ENCODE results near the gene PTPN18.

Gene PTPN18

DNA sequence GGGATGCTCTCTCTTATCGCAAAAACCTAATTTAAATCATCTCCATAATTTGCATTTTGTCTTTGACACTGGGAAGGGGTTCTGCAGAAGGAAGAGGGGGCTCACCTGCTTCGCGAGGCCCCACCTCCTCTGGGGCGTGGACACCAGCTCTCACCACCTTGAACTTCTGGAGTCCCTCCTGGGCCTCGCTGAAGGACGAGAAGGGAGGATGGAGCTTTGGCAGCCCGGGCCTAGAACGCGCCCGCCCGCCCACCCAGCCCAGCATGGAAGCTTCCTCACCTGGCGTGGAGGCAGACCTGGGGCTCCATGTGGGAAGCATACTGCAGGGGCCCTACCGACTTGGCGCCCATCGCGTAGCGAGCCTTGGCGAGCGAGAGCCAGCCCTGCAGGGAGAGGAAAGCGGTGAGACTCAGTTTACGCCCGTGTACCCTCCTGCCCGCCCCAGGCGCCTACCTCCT lies 14.3 kb upstream of the PTPN18 start:
- no peak for DNase-seq

DNA sequence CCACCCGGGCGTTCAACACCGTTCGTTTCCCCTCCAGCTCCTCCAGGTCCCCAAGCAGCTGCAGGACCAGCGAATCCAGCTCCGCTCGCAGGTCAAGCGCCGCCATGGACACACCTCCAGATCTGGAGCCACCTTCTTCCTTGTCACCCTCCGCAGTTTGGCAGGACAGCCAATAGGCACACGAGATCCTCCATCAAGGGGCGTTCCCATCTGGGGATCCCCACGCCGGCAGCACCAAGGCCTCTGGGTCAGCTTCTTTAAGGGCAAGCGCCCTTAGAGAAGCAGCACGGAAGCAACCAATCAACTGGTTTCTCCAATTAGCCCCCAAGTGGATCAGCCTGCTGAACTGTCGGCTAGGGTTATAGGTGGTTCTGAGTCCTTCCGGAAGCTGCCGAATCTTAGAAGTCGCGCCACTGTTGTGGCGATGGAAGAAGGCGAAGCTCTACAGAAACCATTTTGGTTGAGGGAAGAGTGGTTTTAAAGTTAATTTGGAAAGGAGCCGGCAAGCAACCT lies 13.8 kb upstream of the PTPN18 start:
- DNase-seq, result peak; percentile 52

GRCh38 chr2:130342533-130343275 lies 13.2 kb upstream of the PTPN18 start, which contains the start of gene IMP4:
Gene IMP4 (plus strand): TSS chr2:130342897. CDS start chr2:130342933, 36 bp downstream.
- peak; percentile 55 for DNase-seq

- DNase-seq, result no peak
Observed at GRCh38 chr2:130344578-130344977, 11.3 kb upstream of the PTPN18 start.

DNA sequence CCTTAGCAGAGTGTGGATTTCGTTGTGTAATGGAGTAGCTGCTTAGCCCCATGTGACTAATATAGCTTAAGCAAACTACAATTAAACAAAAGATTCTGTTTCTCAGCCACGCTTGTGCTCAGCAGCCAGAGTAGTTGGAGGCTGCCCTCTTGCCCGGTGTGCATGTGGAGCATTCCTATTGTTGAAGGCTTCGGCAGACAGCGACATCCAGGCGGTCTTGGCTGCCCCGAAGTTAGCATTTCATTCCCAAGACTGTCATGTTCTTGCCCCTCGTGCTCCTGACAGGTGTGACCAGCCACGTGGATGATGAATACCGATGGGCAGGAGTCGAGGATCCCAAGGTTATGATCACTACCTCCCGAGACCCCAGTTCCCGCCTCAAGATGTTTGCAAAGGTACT lies 10.8 kb upstream of the PTPN18 start:
- no peak for DNase-seq

DNA sequence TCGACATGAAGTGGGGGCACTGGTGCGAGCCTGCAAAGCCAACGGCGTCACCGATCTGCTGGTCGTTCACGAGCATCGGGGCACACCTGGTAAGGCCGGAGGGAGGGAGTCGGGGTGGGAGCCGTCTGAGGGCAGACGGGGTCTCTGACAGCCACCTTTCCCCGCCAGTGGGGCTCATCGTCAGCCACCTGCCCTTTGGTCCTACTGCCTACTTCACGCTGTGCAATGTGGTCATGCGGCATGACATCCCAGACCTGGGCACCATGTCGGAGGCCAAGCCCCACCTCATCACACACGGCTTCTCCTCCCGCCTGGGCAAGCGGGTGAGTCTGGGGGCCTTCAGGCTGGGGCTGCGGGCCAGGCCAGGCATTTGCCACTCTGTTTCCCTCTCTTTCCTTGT lies 10.2 kb upstream of the PTPN18 start:
- no peak for DNase-seq

GRCh38 chr2:130346041-130346740 lies 9.7 kb upstream of the PTPN18 start:
- no peak for DNase-seq

- no peak for DNase-seq
Observed at GRCh38 chr2:130346741-130347066, 9.2 kb upstream of the PTPN18 start.

- DNase-seq, result no peak
Observed at GRCh38 chr2:130347220-130347925, 8.5 kb upstream of the PTPN18 start.

DNA sequence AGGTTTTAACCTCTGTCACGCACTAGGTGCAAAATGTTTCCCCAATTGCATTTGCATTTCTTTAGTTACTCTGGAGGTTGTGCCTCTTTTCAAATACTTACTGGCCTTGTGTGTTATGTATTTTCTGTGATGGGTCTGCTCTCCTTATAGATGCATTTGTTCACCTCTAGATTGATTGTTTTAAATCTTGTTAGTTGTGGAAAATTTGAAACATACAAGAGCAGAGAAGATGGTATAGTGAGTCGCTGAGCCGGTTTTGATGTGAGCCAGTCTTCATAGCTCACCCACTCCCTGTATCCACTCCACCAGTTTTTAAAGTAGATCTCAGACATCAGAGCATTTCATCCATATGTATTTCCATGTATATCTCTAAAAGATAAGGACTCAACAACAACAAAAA lies 6.7 kb upstream of the PTPN18 start:
- no peak for DNase-seq

- no peak for DNase-seq
Observed at GRCh38 chr2:130351711-130352110, 4.1 kb upstream of the PTPN18 start.

- DNase-seq, result no peak
Observed at GRCh38 chr2:130352237-130352636, 3.6 kb upstream of the PTPN18 start.

- DNase-seq, result no peak
Observed at GRCh38 chr2:130353291-130354138, 2.3 kb upstream of the PTPN18 start.

DNA sequence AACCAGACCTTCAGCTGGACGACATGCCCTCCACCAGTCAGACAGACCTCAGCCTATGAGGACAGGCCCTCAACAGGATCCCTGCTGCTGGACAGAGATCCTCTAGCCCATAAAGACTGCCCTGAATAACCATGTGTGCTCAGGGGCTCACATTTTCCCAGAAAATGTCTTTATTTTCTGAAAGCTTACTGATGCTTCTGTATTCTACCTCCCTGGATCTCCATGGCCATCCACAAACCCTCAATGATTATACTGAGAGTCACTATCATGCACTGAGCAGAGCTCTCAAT lies 1.8 kb upstream of the PTPN18 start:
- DNase-seq, result no peak

- DNase-seq, result no peak
Observed at GRCh38 chr2:130355172-130355577, 681 bp upstream of the PTPN18 start.

DNA sequence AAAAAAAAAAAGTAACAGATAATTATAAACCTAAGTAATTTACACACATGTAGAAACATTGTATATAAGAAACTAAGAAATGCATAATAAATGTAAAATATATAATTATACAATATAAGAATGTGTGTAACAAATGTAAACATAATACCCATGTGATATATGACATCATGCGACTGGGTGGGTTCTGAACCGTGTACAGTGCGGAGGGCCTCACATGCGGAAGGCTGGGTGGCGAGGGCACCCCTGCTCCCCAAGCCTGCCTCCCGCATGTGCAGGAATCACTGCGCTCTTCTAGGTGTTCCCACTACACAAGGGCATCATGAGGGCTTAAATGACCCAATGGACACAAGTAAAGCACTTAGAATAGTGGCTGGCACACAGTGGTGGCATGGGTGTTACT lies 2.0 kb downstream of the PTPN18 start:
- DNase-seq, result no peak

GRCh38 chr2:130358420-130359350 lies 2.8 kb downstream of the PTPN18 start:
- DNase-seq, result no peak

GRCh38 chr2:130359466-130359865 lies 3.6 kb downstream of the PTPN18 start:
- DNase-seq, result no peak

- DNase-seq, result no peak
Observed at GRCh38 chr2:130363479-130363878, 7.6 kb downstream of the PTPN18 start.

DNA sequence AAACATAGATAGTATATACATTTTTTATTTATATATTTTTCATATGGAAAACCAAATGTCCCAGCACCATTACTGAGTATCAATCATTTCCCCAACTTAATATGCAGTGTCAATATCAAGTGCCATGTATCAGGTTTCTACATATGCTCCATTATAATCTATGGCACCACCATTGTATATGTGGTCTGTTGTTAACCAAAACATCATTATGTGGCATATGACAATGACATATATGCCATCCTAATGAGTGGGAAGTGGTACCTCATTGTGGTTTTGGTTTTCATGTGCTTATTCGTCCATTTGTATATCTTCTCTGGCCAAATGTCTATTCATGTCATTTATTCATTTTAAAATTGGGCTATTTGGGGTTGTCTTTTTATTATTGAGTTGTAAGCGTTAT lies 9.2 kb downstream of the PTPN18 start:
- DNase-seq, result no peak

DNA sequence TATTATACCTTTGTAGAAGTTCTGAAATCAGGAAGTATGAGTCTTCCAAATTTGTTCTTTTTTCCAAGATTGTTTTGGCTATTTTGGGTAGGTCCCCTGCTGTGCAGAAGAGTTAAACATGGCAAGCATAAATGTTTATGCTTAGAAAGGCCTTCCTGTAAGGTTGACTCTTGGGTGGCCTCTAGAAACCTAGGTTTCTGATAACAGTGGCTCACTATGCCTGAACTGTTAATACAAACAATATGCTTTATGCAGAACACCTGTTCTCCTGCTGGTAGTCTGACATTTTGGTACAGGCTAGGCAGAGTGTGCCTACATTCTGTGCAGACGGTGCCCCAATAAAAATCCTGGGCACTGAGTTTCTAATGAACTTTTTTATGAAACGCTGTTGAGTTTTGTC lies 10.1 kb downstream of the PTPN18 start:
- no peak for DNase-seq

GRCh38 chr2:130366720-130367119 lies 10.9 kb downstream of the PTPN18 start:
- no peak for DNase-seq
